WTC11 (cell line): ENCODE measurements around the gene TMEM271. TPM values are rescaled to one million over a fixed set of nuclear protein-coding genes. Genes with fewer than 3 reads are reported as not detected.

Source experiments
- ATAC-seq: fragments of 200-7000 bp; cut with Tn5 transposase; 2 replicates; pipeline ENCODE4 v1.10.0; 2021; ENCODE audit warnings: mild to moderate bottlenecking, moderate library complexity
- CTCF ChIA-PET: fragments of 300-600 bp; sonication (Branson Sonifier 250); formaldehyde crosslinking; loops from one replicate; lab custom pipeline; 2021; ENCODE audit warnings: antibody characterized with exemption; lab: Charles Lee
- POLR2A ChIA-PET: fragments of 350-600 bp; sonication (Branson Sonifier 250); formaldehyde crosslinking; loops from one replicate; lab custom pipeline; 2021; ENCODE audit warnings: antibody characterized with exemption; lab: Charles Lee
- DNase-seq: peaks from one replicate; pipeline ENCODE4 v3.0.0; 2021; ENCODE audit warnings: low spot score
- H3K27ac Mint-ChIP-seq: 2 replicates; pipeline ENCODE4 v1.8.0; 2021; ENCODE audit warnings: mixed read lengths
- H3K27me3 Mint-ChIP-seq: 2 replicates; pipeline ENCODE4 v1.8.0; 2021; ENCODE audit warnings: low read depth, mild to moderate bottlenecking, moderate library complexity, mixed read lengths
- H3K36me3 Mint-ChIP-seq: 2 replicates; pipeline ENCODE4 v1.8.0; 2021; ENCODE audit warnings: mixed read lengths
- H3K4me1 Mint-ChIP-seq: 2 replicates; pipeline ENCODE4 v1.8.0; 2022; ENCODE audit warnings: mixed read lengths
- H3K4me3 Mint-ChIP-seq: 2 replicates; pipeline ENCODE4 v1.8.0; 2021; ENCODE audit warnings: mild to moderate bottlenecking, moderate library complexity, mixed read lengths
- H3K9me3 Mint-ChIP-seq: 2 replicates; pipeline ENCODE4 v1.8.0; 2021; ENCODE audit warnings: mixed read lengths
- ATF1 ChIP-seq: sonication (generic); formaldehyde crosslinking; IDR thresholded peaks from 2 replicates; pipeline ENCODE4 v1.8.1; 2023; ENCODE audit warnings: mild to moderate bottlenecking, moderate library complexity, missing genetic modification reagents
- ATF6 ChIP-seq: sonication (generic); formaldehyde crosslinking; IDR thresholded peaks from 2 replicates; pipeline ENCODE4 v1.8.1; 2023; ENCODE audit warnings: mild to moderate bottlenecking, missing genetic modification reagents
- CREB1 ChIP-seq: sonication (generic); formaldehyde crosslinking; IDR thresholded peaks from 2 replicates; pipeline ENCODE4 v1.8.0; 2023; ENCODE audit warnings: mild to moderate bottlenecking, missing genetic modification reagents
- CREM ChIP-seq: sonication (generic); formaldehyde crosslinking; IDR thresholded peaks from 2 replicates; pipeline ENCODE4 v1.8.1; 2022; ENCODE audit warnings: mild to moderate bottlenecking, missing genetic modification reagents, moderate library complexity
- E2F5 ChIP-seq: sonication (generic); formaldehyde crosslinking; IDR thresholded peaks from 2 replicates; pipeline ENCODE4 v1.8.1; 2022; ENCODE audit warnings: mild to moderate bottlenecking, moderate library complexity, missing genetic modification reagents
- FOXP1 ChIP-seq: sonication (generic); formaldehyde crosslinking; IDR thresholded peaks from 2 replicates; pipeline ENCODE4 v1.8.0; 2022; ENCODE audit warnings: missing genetic modification reagents, mild to moderate bottlenecking, moderate library complexity, borderline replicate concordance
- GABPB1 ChIP-seq: sonication (generic); formaldehyde crosslinking; IDR thresholded peaks from 2 replicates; pipeline ENCODE4 v1.8.1; 2023; ENCODE audit warnings: mild to moderate bottlenecking, missing genetic modification reagents
- GRHL2 ChIP-seq: fragments of 250-450 bp; sonication (Bioruptor Pico); IDR thresholded peaks from 2 replicates; pipeline ENCODE4 v1.8.0; 2022; ENCODE audit warnings: mild to moderate bottlenecking, moderate library complexity; ENCODE audit not compliant: insufficient replicate concordance, severe bottlenecking
- HMGA2 ChIP-seq: fragments of 250-450 bp; sonication (Bioruptor Pico); IDR thresholded peaks from 2 replicates; pipeline ENCODE4 v1.4.0; 2021; ENCODE audit warnings: mild to moderate bottlenecking, moderate library complexity
- IRF1 ChIP-seq: sonication (generic); formaldehyde crosslinking; IDR thresholded peaks from 2 replicates; pipeline ENCODE4 v1.8.0; 2023; ENCODE audit warnings: missing genetic modification reagents
- IRF2 ChIP-seq: sonication (generic); formaldehyde crosslinking; IDR thresholded peaks from 2 replicates; pipeline ENCODE4 v1.8.0; 2022; ENCODE audit warnings: low read depth, missing genetic modification reagents, borderline replicate concordance
- JAZF1 ChIP-seq: fragments of 250-450 bp; sonication (Bioruptor Pico); IDR thresholded peaks from 2 replicates; pipeline ENCODE4 v1.9.0; 2021; ENCODE audit warnings: moderate library complexity, mild to moderate bottlenecking, inconsistent platforms
- MAX ChIP-seq: sonication (generic); formaldehyde crosslinking; IDR thresholded peaks from 2 replicates; pipeline ENCODE4 v1.8.0; 2022; ENCODE audit warnings: mild to moderate bottlenecking, missing genetic modification reagents
- NFE2L1 ChIP-seq: sonication (generic); formaldehyde crosslinking; IDR thresholded peaks from 2 replicates; pipeline ENCODE4 v1.8.1; 2023; ENCODE audit warnings: missing genetic modification reagents
- RELA ChIP-seq: sonication (generic); formaldehyde crosslinking; IDR thresholded peaks from 2 replicates; pipeline ENCODE4 v1.8.1; 2022; ENCODE audit warnings: missing genetic modification reagents, mild to moderate bottlenecking, borderline replicate concordance
- RORB ChIP-seq: fragments of 250-450 bp; sonication (Bioruptor Pico); IDR thresholded peaks from 2 replicates; pipeline ENCODE4 v1.9.0; 2021; ENCODE audit warnings: mild to moderate bottlenecking
- SP1 ChIP-seq: sonication (generic); formaldehyde crosslinking; conservative IDR thresholded peaks from 2 replicates; pipeline ENCODE4 v1.8.1; 2022; ENCODE audit warnings: missing genetic modification reagents
- TEAD4 ChIP-seq: sonication (generic); formaldehyde crosslinking; IDR thresholded peaks from 2 replicates; pipeline ENCODE4 v1.8.0; 2022; ENCODE audit warnings: mild to moderate bottlenecking, missing genetic modification reagents
- ZBTB21 ChIP-seq: sonication (generic); formaldehyde crosslinking; IDR thresholded peaks from 2 replicates; pipeline ENCODE4 v1.8.1; 2023; ENCODE audit warnings: mild to moderate bottlenecking, missing genetic modification reagents, borderline replicate concordance
- ZNF121 ChIP-seq: sonication (generic); formaldehyde crosslinking; IDR thresholded peaks from 2 replicates; pipeline ENCODE4 v1.8.0; 2023; ENCODE audit warnings: missing genetic modification reagents
- ZNF219 ChIP-seq: sonication (generic); formaldehyde crosslinking; IDR thresholded peaks from 2 replicates; pipeline ENCODE4 v1.8.0; 2023; ENCODE audit warnings: missing genetic modification reagents, mild to moderate bottlenecking, borderline replicate concordance
- ZNF263 ChIP-seq: sonication (generic); formaldehyde crosslinking; IDR thresholded peaks from 2 replicates; pipeline ENCODE4 v1.8.1; 2022; ENCODE audit warnings: low read depth, mild to moderate bottlenecking, moderate library complexity, missing genetic modification reagents
- ZNF317 ChIP-seq: sonication (generic); formaldehyde crosslinking; IDR thresholded peaks from 2 replicates; pipeline ENCODE4 v1.8.1; 2023; ENCODE audit warnings: low read depth, mild to moderate bottlenecking, moderate library complexity, missing genetic modification reagents, borderline replicate concordance
- ZNF396 ChIP-seq: fragments of 250-450 bp; sonication (Bioruptor Pico); IDR thresholded peaks from 2 replicates; pipeline ENCODE4 v1.8.0; 2021; ENCODE audit warnings: mild to moderate bottlenecking, moderate library complexity, borderline replicate concordance
- ZNF425 ChIP-seq: fragments of 250-450 bp; sonication (Bioruptor Pico); conservative IDR thresholded peaks from 2 replicates; pipeline ENCODE4 v1.9.0; 2021; ENCODE audit warnings: mild to moderate bottlenecking
- ZNF512 ChIP-seq: sonication (generic); formaldehyde crosslinking; IDR thresholded peaks from 2 replicates; pipeline ENCODE4 v1.8.1; 2022; ENCODE audit warnings: missing genetic modification reagents, borderline replicate concordance
- ZSCAN18 ChIP-seq: fragments of 250-450 bp; sonication (Bioruptor Pico); IDR thresholded peaks from 2 replicates; pipeline ENCODE4 v2.1.2; 2022; ENCODE audit warnings: mild to moderate bottlenecking, moderate library complexity
- total RNA-seq: library from RNA; stranded (reverse); gene quantifications from 3 replicates; pipeline ENCODE4 v1.2.3, GENCODE V29; 2021

Gene TMEM271
- total RNA-seq, 1 experiment from 2014 or later: 0.31 TPM

GRCh38 chr4:616911-617643 is 41.0 kb upstream of the TMEM271 start:
- CTCF ChIA-PET: no interaction called here
- no peak overlapping the region for H3K27ac Mint-ChIP-seq
- no peak for DNase-seq
- H3K27me3 Mint-ChIP-seq: peaks cover 10% of the 10 kb centered on the region
- H3K4me1 Mint-ChIP-seq: no peaks in the 10 kb centered on the region
- no peak for ATAC-seq
- TF ChIP-seq MAX (CRISPR knock-in tag) (no peak), CREM (CRISPR knock-in tag) (no peak), CREB1 (no peak), ZNF219 (no peak), SP1 (CRISPR knock-in tag) (no peak), ZSCAN18 (CRISPR knock-in tag) (no peak), IRF1 (CRISPR knock-in tag) (no peak), GRHL2 (no peak), FOXP1 (no peak), ATF1 (no peak), HMGA2 (CRISPR knock-in tag) (no peak), RORB (CRISPR knock-in tag) (no peak), GABPB1 (CRISPR knock-in tag) (no peak), NFE2L1 (CRISPR knock-in tag) (no peak), E2F5 (no peak), ZBTB21 (CRISPR knock-in tag) (no peak), ZNF396 (CRISPR knock-in tag) (no peak), JAZF1 (CRISPR knock-in tag) (no peak), ATF6 (no peak)
- TF ChIP-seq, all 79 proteins: peak for 0
- POLR2A ChIA-PET: no interaction called here
- no peaks in the 10 kb centered on the region for H3K36me3 Mint-ChIP-seq
- no peak overlapping the region for H3K4me3 Mint-ChIP-seq
- no peaks in the 10 kb centered on the region for H3K9me3 Mint-ChIP-seq

GRCh38 chr4:616091-616490 is 40.0 kb upstream of the TMEM271 start:
- ChIA-PET POLR2A (no interaction called here), CTCF (interaction anchor here (0.6 to 1.6 kb wide), 4 partner anchors 10 to 52 kb away, joined by 3 to 6 read pairs (median 4); no protein-coding TSS in a partner anchor)
- no peak for ATAC-seq
- Mint-ChIP-seq H3K4me3 (no peak overlapping the region), H3K36me3 (no peaks in the 10 kb centered on the region), H3K27me3 (peaks cover 9% of the 10 kb centered on the region), H3K27ac (no peak overlapping the region), H3K4me1 (no peaks in the 10 kb centered on the region), H3K9me3 (no peaks in the 10 kb centered on the region)
- DNase-seq: no peak
- TF ChIP-seq ZNF512 (CRISPR knock-in tag): no peak
- no peak for TF ChIP-seq HMGA2 (CRISPR knock-in tag)
- TF ChIP-seq RELA (CRISPR knock-in tag): no peak
- no peak for TF ChIP-seq ZNF263 (CRISPR knock-in tag)
- no peak for TF ChIP-seq TEAD4 (CRISPR knock-in tag)
- TF ChIP-seq IRF1 (CRISPR knock-in tag): no peak
- TF ChIP-seq GABPB1 (CRISPR knock-in tag): no peak
- TF ChIP-seq IRF2 (CRISPR knock-in tag): no peak
- no peak for TF ChIP-seq CREM (CRISPR knock-in tag)
- no peak for TF ChIP-seq ZNF317
- TF ChIP-seq ZNF121 (CRISPR knock-in tag): no peak
- no peak for TF ChIP-seq JAZF1 (CRISPR knock-in tag)
- no peak for TF ChIP-seq ZNF425
